ENCODE results near the gene SLCO4A1. TPM values are rescaled to one million over a fixed set of nuclear protein-coding genes. Genes with fewer than 3 reads are reported as not detected.
"Not testable (repeated sequence)": the region's sequence is repeated elsewhere in the genome, so short reads cannot be mapped to it uniquely, and the experiment has no call there.

SLCO4A1 gene
- total RNA-seq, 4 donors from 2014 or later: 15.9 to 20.2 (median 19.2) TPM

DNA sequence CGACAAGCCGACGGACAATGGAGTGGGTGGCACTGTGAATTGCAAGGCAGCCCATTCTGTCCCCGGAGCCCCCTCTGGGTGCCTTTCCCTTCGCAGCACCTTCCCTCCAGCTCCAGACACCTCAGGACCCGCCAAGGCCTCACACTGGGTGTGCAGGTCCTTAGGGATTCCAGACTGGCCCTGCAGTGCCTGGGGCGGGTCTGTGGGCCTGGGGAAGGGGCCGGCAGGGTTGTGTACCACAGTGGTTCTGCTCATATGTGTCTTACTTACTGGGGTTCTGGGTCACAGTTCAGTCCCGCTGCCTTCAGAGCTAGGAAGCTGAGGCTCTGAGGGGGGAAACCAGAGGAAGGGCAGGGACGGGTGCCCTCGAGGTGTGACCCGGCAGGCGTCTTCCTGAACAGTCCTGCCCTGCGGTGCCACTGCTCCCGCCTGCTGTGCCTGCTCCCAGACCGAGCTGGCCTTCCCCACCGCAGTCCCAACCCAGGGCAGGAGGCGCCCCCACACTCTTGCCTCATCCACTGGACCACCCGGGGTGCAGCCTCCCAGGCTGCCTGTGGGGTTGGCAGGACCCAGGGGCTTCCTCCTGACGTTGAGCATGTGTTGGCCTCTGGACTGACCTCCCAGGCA is 16.3 kb upstream of the SLCO4A1 start:
- Histone ChIP-seq H3K27me3 (peaks cover 13% of the 10 kb centered on the region), H3K9me3 (no peaks in the 10 kb centered on the region), H3K36me3 (no peaks in the 10 kb centered on the region), H3K27ac (peak overlapping the region in 2 of 4 donors; percentile 2 to 89), H3K4me1 (peaks cover 3 to 44% (median 29%) of the 10 kb centered on the region in 3 donors), H3K4me3 (no peak overlapping the region)
- ATAC-seq: no peak
- TF ChIP-seq EP300 (IDR thresholded peaks at IDR 0.05) (no peak), CTCF (IDR thresholded peaks at IDR 0.05) (no peak), POLR2AphosphoS5 (IDR thresholded peaks at IDR 0.05) (no peak), POLR2A (IDR thresholded peaks at IDR 0.05) (no peak)
- no CpG with 5 or more reads among the region's 20 CpGs for WGBS, 2 donors (ENCODE audit: low coverage in 1 of 2)

- 83% methylated on average over 1 of the region's 1 CpG; no CpG with 5 or more reads in 1 of the 2 donors for WGBS, 2 donors (ENCODE audit: low coverage in 1 of 2)
- H3K9me3 ChIP-seq, H3K36me3 ChIP-seq, ATAC-seq, H3K4me3 ChIP-seq: not testable (repeated sequence)
- peak overlapping the region in 2 of 4 donors; percentile 19 to 54 for H3K27ac ChIP-seq
- H3K27me3 ChIP-seq: peaks cover 27% of the 10 kb centered on the region
- H3K4me1 ChIP-seq: peaks cover 3 to 39% (median 28%) of the 10 kb centered on the region in 3 donors
Observed at GRCh38 chr20:62627425-62627824, 14.9 kb upstream of the SLCO4A1 start.

DNA sequence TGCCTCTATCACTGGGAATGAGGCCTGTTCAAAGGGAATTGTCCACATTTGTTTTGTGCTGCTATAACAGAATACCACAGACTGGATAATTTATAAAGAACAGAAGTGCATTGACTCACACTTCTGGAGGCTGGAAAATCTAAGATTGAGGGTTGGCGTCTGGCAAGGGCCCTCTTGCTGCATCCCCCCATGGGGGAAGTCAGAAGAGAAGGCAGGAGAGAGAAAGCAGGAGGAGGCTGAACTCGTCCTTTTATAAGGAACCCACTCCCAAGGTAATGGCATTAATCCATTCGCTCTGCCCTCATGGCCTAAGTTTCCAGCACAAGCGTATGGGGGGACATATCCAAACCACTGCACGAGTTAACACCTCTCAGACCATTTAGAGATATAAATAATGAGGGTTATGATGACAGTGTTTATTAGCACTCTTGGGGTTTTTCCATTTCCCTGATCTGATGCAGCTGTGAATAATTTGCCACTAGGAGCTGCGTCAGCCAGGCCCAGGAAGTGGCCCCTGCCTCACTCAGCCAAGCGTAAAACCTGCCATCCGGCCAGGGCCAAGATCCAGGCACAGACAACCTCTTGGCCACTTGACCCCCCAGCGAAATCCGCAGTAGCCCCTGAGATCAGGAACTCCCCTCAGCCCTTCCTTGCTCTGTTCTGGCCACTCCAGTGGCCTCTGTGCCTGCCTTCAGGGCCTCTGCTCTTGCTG is 14.2 kb upstream of the SLCO4A1 start:
- peak overlapping the region in 3 of 4 donors; percentile 19 to 54 (median 35) for H3K27ac ChIP-seq
- H3K9me3 ChIP-seq: no peaks in the 10 kb centered on the region
- ATAC-seq: no peak
- TF ChIP-seq EP300 (IDR thresholded peaks at IDR 0.05): no peak
- TF ChIP-seq POLR2AphosphoS5 (IDR thresholded peaks at IDR 0.05): no peak
- no peak for TF ChIP-seq CTCF (IDR thresholded peaks at IDR 0.05)
- no peak for TF ChIP-seq POLR2A (IDR thresholded peaks at IDR 0.05)
- no peaks in the 10 kb centered on the region for H3K36me3 ChIP-seq
- peaks cover 3 to 32% (median 22%) of the 10 kb centered on the region in 3 donors for H3K4me1 ChIP-seq
- WGBS, 2 donors (ENCODE audit: low coverage in 1 of 2): 49 to 53% methylated on average over 7 to 8 of the region's 10 CpGs
- H3K4me3 ChIP-seq: no peak overlapping the region
- peaks cover 33% of the 10 kb centered on the region for H3K27me3 ChIP-seq

DNA sequence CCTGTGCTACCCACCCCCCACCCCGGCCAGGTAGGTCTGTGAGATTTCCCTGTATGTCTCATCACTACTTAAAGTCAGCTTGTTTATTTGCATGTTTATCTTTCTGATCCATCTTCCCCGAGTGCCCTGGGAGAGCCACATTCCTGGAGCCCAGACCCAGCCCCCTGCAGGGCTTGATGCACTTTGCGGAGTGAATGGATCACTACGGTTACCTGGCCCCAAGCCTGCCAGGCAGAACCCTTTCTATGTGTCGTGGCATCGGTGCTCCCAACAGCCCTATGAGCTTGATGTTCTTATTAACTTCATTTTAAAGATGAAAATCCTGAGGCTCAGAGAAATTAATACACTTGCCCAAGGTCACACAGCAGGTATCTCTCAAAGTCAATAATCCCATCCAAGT is 13.6 kb upstream of the SLCO4A1 start:
- WGBS, 2 donors (ENCODE audit: low coverage in 1 of 2): 69% methylated on average over 5 of the region's 6 CpGs; no CpG with 5 or more reads in 1 of the 2 donors
- peaks cover 0 to 26% (median 15%) of the 10 kb centered on the region in 3 donors for H3K4me1 ChIP-seq
- ATAC-seq: no peak
- no peaks in the 10 kb centered on the region for H3K9me3 ChIP-seq
- TF ChIP-seq CTCF (IDR thresholded peaks at IDR 0.05): no peak
- H3K27ac ChIP-seq: peak overlapping the region in 3 of 4 donors; percentile 19 to 54 (median 35)
- H3K4me3 ChIP-seq: no peak overlapping the region
- H3K36me3 ChIP-seq: no peaks in the 10 kb centered on the region
- H3K27me3 ChIP-seq: peaks cover 40% of the 10 kb centered on the region

- WGBS, 2 donors (ENCODE audit: low coverage in 1 of 2): 89 to 100% methylated on average over 1 to 10 of the region's 18 CpGs
- Histone ChIP-seq H3K4me3 (no peak overlapping the region), H3K4me1 (peaks cover 0 to 13% (median 5%) of the 10 kb centered on the region in 3 donors), H3K27ac (no peak overlapping the region), H3K27me3 (peaks cover 52% of the 10 kb centered on the region), H3K36me3 (no peaks in the 10 kb centered on the region), H3K9me3 (no peaks in the 10 kb centered on the region)
- TF ChIP-seq POLR2AphosphoS5 (IDR thresholded peaks at IDR 0.05) (no peak), EP300 (IDR thresholded peaks at IDR 0.05) (no peak), POLR2A (IDR thresholded peaks at IDR 0.05) (no peak), CTCF (IDR thresholded peaks at IDR 0.05) (no peak)
- ATAC-seq: no peak
Observed at GRCh38 chr20:62629864-62630470, 12.3 kb upstream of the SLCO4A1 start.
